ENCODE results near the gene SERGEF. TPM values are rescaled to one million over a fixed set of nuclear protein-coding genes. Genes with fewer than 3 reads are reported as not detected.

Gene SERGEF
- total and polyA plus RNA-seq, 9 donors: 42.0 to 76.3 (median 59.7) TPM

DNA sequence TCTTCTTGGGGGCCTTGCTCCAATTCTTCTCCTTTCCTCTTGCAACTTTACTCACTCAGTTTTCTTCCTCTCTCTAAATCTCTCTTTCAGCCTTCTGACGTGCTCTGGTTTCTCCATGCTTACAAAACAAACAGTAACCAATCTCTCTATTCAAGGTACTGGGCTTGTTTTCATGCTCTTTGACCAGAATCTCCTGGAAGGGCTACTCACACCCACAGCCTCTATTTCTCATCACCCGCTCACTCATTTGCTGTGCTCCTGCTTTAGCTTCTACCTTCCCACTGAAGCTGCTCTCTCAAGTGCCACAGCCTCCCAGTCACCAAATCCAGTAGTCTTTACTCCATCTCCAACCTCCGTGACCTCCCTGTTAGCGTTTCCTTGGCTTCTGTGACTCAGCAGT is 60.4 kb downstream of the SERGEF start:
- Histone ChIP-seq H3K4me3 (no peak overlapping the region), H3K27ac (no peak overlapping the region), H3K9me3 (no peaks in the 10 kb centered on the region), H3K36me3 (no peaks in the 10 kb centered on the region), H3K27me3 (no peaks in the 10 kb centered on the region), H3K4me1 (ENCODE audit: insufficient read depth) (peaks cover 4% of the 10 kb centered on the region)
- DNase-seq: no peak
- intact Hi-C loops (cut with DNase I): no loop called here
- WGBS, 3 donors: 83 to 92% (median 89%) methylated on average over 4 of the region's 4 CpGs
- no peak for TF ChIP-seq POLR2A (IDR thresholded peaks at IDR 0.05)
- TF ChIP-seq, protein P1, sequence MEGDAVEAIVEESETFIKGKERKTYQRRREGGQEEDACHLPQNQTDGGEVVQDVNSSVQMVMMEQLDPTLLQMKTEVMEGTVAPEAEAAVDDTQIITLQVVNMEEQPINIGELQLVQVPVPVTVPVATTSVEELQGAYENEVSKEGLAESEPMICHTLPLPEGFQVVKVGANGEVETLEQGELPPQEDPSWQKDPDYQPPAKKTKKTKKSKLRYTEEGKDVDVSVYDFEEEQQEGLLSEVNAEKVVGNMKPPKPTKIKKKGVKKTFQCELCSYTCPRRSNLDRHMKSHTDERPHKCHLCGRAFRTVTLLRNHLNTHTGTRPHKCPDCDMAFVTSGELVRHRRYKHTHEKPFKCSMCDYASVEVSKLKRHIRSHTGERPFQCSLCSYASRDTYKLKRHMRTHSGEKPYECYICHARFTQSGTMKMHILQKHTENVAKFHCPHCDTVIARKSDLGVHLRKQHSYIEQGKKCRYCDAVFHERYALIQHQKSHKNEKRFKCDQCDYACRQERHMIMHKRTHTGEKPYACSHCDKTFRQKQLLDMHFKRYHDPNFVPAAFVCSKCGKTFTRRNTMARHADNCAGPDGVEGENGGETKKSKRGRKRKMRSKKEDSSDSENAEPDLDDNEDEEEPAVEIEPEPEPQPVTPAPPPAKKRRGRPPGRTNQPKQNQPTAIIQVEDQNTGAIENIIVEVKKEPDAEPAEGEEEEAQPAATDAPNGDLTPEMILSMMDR (IDR thresholded peaks at IDR 0.05): no peak
- no peak for TF ChIP-seq EP300 (IDR thresholded peaks at IDR 0.05)

- no peak overlapping the region for H3K4me3 ChIP-seq
- TF ChIP-seq POLR2A (IDR thresholded peaks at IDR 0.05) (no peak), EP300 (IDR thresholded peaks at IDR 0.05) (no peak)
- TF ChIP-seq, protein P1 (IDR thresholded peaks at IDR 0.05): no peak
- no peaks in the 10 kb centered on the region for H3K9me3 ChIP-seq
- H3K4me1 ChIP-seq (ENCODE audit: insufficient read depth): peaks cover 4% of the 10 kb centered on the region
- H3K27ac ChIP-seq: no peak overlapping the region
- no peaks in the 10 kb centered on the region for H3K27me3 ChIP-seq
- no peak for DNase-seq
- WGBS, 3 donors: 84 to 88% (median 85%) methylated on average over 3 of the region's 3 CpGs
- no peaks in the 10 kb centered on the region for H3K36me3 ChIP-seq
- intact Hi-C loops (cut with DNase I): no loop called here
These were observed 61.0 kb downstream of the SERGEF start for GRCh38 chr11:17951685-17952388.

DNA sequence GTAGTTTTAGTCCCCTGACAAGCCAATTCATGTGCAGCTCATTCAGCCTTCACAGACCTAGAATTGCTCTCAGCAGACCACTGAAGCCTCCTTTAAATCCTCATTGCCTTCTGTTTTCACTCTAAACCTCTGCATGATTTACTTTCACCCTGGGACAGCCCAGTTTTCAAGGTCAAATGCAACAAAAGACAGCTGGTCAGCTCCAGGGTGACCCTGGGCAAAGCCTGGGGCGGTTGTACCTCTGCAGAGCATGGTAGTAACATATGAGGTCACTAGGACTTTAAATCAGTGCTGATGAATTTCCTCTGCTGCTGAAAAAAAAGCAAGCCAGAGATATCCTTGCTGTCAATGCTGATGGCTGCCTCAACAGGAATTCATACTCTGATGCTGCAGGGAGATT is 62.2 kb downstream of the SERGEF start:
- Histone ChIP-seq H3K4me1 (ENCODE audit: insufficient read depth) (peaks cover 4% of the 10 kb centered on the region), H3K36me3 (no peaks in the 10 kb centered on the region), H3K27me3 (no peaks in the 10 kb centered on the region), H3K9me3 (no peaks in the 10 kb centered on the region), H3K4me3 (no peak overlapping the region), H3K27ac (no peak overlapping the region)
- WGBS, 3 donors: 13 to 55% (median 37%) methylated on average over 1 of the region's 1 CpG
- intact Hi-C loops (cut with DNase I): no loop called here
- TF ChIP-seq EP300 (IDR thresholded peaks at IDR 0.05): no peak
- no peak for TF ChIP-seq POLR2A (IDR thresholded peaks at IDR 0.05)
- TF ChIP-seq, protein P1 (IDR thresholded peaks at IDR 0.05): no peak
- no peak for DNase-seq

DNA sequence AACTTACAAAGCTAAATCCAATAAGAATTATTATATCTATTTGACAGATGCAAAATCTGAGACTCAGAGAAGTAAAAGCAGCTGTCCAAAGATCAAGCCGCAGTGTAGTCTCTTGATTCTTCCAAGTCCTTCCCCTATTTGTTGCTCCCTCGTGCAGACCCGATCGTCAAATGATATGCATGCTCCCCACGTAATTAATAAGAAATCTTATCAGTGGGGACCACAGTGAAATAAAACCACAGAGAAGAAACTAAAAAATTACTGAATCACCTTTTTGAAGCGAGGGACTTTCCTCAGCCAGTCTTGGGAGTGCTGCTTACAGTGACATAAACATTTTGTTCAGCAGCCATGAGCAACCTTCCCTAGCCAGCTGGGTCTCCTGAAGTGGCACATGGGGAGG is 64.6 kb downstream of the SERGEF start:
- Histone ChIP-seq H3K4me1 (ENCODE audit: insufficient read depth) (peaks cover 4% of the 10 kb centered on the region), H3K27ac (no peak overlapping the region), H3K36me3 (no peaks in the 10 kb centered on the region), H3K27me3 (no peaks in the 10 kb centered on the region), H3K4me3 (no peak overlapping the region), H3K9me3 (no peaks in the 10 kb centered on the region)
- no peak for DNase-seq
- intact Hi-C loops (cut with DNase I): no loop called here
- WGBS, 3 donors: 88 to 92% (median 89%) methylated on average over 6 of the region's 6 CpGs
- TF ChIP-seq, protein P1 (IDR thresholded peaks at IDR 0.05): no peak
- TF ChIP-seq POLR2A (IDR thresholded peaks at IDR 0.05): no peak
- no peak for TF ChIP-seq EP300 (IDR thresholded peaks at IDR 0.05)

Data from ovary (tissue), 9 donors.